OCI-M1 (cell line): Measurements from ENCODE around the gene ATP10D.
A peak's percentile ranks its signal among the peaks of the same experiment; 100 is the strongest.

ENCODE experiments used
- DNase-seq: peaks from one replicate; lab custom pipeline; 2025; lab: John Stamatoyannopoulos, UW

Gene ATP10D

DNA sequence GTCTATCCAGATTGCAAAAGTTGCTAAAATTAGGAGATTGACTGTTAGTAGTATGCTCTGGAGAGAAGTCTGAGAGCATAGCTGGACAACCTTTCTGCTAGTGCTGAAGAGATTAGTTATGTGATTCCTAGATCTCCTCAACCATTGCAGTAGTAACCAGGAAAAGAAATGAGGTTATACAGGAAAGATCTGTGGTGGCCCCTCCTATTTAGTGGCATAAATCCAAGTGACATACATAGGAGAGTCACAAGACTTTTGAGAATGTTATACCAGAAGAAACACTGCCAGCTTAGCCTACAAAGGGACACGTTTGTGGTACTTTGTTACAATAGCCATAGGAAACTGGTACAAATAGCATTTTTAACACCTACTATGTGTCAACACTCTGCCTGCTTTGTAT, 105.2 kb downstream of the ATP10D start:
- no peak for DNase-seq

DNA sequence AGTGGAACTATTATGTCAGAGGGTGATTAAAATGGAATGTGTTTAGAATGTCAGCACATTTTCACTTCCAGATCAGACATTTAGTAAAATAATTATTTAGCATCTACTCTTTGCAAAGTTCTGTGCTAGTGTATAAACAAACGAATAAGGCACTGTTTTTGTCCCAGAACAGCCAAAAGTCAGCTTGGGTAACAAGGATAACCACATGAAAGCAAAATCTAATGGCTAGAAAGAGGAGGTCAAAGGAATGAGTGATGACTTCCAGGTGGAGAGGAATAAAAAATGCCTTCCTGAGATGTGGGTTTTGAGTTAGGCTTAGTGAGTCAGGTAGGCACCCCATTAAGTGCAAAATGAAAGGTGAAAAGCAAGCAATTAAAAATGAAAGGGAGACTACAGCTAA, 112.6 kb downstream of the ATP10D start:
- no peak for DNase-seq

DNA sequence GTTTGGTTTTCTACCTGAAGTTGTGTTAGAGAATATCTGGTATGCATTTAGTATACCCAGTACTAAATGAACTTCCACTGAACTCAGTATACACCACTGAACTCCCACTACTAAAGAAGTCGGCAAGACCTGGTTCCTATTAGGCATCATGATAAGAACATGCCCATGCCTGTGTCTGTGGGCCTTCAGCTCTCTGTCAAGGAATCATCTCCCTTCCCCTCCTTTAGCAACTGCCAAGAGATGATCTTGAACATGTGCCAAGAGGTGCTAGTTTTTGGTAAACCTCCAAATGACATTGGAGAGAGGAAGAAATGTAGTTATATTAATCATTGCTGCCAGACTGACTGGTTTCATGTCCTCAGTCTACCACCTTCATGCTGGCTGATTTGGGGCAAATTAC, 113.2 kb downstream of the ATP10D start:
- no peak for DNase-seq

DNA sequence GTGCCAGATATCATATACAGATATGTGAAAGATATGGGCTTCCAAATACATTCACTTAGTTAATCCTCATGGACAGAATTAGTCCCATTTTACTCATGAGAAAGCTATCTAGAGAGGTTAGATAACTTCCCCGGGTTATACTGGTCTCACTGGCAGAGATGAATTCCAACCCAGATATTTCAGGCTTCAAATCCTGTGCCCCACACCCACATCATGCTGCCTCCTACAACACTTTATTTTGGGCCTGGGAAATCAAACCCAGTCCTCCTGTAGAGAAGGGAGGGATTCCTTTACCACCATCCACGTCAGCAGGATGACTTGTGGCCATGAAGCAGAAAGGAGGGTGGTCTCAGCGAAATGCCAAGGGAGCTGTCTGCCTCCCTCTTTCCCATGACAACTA, 113.8 kb downstream of the ATP10D start:
- no peak for DNase-seq

- DNase-seq, result no peak
Measured at GRCh38 chr4:47606482-47606881, 121.4 kb downstream of the ATP10D start.

DNA sequence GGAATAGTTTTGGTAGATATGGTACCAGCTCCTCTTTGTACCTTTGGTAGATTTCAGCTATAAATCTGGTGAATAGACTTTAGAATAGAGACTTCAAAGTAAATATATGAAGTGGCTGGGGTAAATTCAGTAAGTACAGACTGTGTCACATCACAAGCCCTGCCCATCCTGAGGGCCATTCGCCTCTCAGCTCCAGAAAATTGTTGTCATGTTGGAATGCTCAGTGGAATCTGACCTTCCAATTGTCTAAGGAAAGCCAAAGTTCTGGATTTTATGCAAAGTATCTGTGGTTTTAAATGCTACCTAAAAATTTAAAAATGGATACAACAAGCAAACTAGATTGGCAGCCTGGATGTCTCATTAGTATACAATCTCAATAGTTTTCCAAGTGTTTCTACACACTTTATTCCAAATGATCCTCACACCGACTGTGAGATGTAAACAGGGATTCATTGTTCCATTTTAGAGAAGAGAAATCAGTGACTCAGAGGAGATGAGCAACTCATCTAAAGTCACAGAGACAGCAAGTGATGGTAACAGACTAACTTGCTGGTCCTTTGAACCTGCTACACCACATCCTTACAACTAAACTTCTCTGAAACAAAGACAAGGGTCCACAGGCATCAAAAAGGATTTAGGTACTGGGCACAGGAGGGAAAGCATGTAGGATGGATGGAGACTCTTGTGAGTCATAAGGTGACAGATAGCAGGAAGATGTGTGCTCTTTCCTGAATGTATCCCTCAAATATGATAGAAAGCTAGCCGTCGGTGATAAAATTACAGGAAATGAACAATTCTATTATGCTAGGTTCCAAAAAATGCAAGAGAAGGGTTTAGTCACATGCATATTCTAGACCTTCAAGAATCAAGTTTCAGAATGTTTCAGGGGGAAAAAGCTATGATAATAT, 127.3 kb downstream of the ATP10D start:
- DNase-seq, result no peak

GRCh38 chr4:47615385-47615784, 130.3 kb downstream of the ATP10D start:
- no peak for DNase-seq

GRCh38 chr4:47617607-47618006, 132.5 kb downstream of the ATP10D start:
- no peak for DNase-seq

- DNase-seq, result no peak
Measured at GRCh38 chr4:47619691-47620090, 134.6 kb downstream of the ATP10D start.

DNA sequence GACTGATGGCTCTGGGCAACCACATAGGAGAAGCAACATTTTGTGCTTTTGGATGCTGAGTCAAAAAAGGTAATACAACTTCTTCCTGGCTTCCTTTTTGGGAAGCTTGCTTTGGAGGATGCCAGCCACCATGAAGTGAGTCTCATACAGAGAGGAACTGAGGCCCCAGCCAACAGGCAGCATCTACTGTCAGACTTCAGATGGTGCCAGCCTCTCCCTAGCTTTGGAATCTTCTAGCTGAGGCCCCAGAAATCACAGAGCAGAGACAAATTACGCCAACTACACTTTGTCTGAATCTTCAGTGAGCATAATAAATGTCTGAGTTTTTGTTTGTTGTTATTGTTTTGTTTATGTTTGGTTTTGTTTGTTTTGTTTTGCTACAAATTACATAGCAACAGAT, 136.1 kb downstream of the ATP10D start:
- no peak for DNase-seq

GRCh38 chr4:47624031-47624441, 139.0 kb downstream of the ATP10D start:
- DNase-seq, result no peak

- DNase-seq, result no peak
Measured at GRCh38 chr4:47631161-47631560, 146.1 kb downstream of the ATP10D start.

GRCh38 chr4:47639531-47639930, 154.5 kb downstream of the ATP10D start:
- DNase-seq, result peak; percentile 12

GRCh38 chr4:47640911-47641310, 155.8 kb downstream of the ATP10D start:
- no peak for DNase-seq

- DNase-seq, result peak; percentile 18
Measured at GRCh38 chr4:47641755-47642154, 156.7 kb downstream of the ATP10D start.

DNA sequence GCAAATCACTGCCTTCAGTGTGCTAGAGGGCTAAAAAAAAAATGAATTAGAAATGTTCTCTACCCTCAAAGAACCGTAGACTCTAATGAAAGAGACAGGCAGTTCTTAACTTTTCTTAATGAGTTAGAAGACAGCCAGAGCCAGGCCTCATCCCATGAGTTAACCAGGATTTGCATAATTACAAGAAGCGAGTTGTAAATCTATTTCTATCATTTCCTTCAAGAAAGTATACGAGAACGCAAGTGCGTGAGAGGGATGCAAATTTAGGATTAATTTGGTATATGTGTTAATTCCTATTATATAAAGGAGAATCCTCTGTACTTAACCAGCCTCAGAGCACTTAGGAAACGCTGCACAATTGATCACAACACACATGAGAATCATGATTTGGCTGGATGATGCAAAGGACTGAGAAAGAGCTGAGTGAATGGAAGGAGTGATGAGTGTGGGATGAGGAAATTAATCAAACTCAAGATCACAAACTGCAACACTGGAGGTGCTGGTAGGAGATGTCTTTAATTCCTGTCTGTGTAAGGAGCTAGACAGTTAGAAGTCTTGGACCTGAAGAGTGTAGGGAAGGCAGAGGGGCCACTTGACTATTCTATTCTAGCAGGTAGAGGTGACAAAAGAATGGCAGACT, 157.2 kb downstream of the ATP10D start:
- no peak for DNase-seq
